Sigmoid colon (tissue), 7 donors: Measurements from ENCODE around the gene ELMO1. TPM values are rescaled to one million over a fixed set of nuclear protein-coding genes. Genes with fewer than 3 reads are reported as not detected.

Experiments
- DNase-seq: peaks from one replicate; pipeline ENCODE4 v3.0.0-alpha.2; 2019
- H3K27ac ChIP-seq, 4 donors: fragments of 200-600 bp; sonication (generic); one replicate each; pipeline ENCODE4 v1.5.1; 2016 to 2019; ENCODE audit warnings: mild to moderate bottlenecking in 1 of 4
- H3K27me3 ChIP-seq, 3 donors: fragments of 200-600 bp; sonication (generic); one replicate each; pipeline ENCODE4 v1.5.1; 2019; ENCODE audit warnings: mild to moderate bottlenecking in 1 of 3
- H3K36me3 ChIP-seq, 4 donors: fragments of 200-600 bp; sonication (generic); one replicate each; pipeline ENCODE4 v1.5.1; 2016 to 2019
- H3K4me1 ChIP-seq, 4 donors: fragments of 200-600 bp; sonication (generic); one replicate each; pipeline ENCODE4 v1.5.1; 2017 to 2019
- H3K4me3 ChIP-seq, 4 donors: fragments of 200-600 bp; sonication (generic); one replicate each; pipeline ENCODE4 v1.5.1; 2017 to 2019; ENCODE audit warnings: mild to moderate bottlenecking in 2 of 4, moderate library complexity in 1 of 4
- H3K9me3 ChIP-seq, 4 donors: fragments of 200-600 bp in 3 of 4; sonication (generic) in 3 of 4; one replicate each; pipeline versions ENCODE4 v1.5.1 to v1.6.1; 2013 to 2019
- CTCF ChIP-seq, 4 experiments: fragments of 450-650 bp in 3 of 4; fragments of 200-600 bp in 1 of 4; IDR thresholded peaks; one replicate each; pipeline ENCODE4 v1.5.1; 2016 to 2019; ENCODE audit warnings: antibody characterized with exemption in 4 of 4, mild to moderate bottlenecking in 3 of 4, moderate library complexity in 2 of 4
- EP300 ChIP-seq, 4 donors: sonication (generic); formaldehyde crosslinking; IDR thresholded peaks; one replicate each; pipeline ENCODE4 v1.6.1; 2017; ENCODE audit warnings: antibody characterized with exemption in 4 of 4
- POLR2A ChIP-seq, 2 donors: fragments of 450-650 bp; IDR thresholded peaks; one replicate each; pipeline ENCODE4 v1.6.1; 2016; ENCODE audit warnings: antibody characterized with exemption in 2 of 2, mild to moderate bottlenecking in 2 of 2, moderate library complexity in 2 of 2
- POLR2AphosphoS5 ChIP-seq, 4 donors: sonication (generic); formaldehyde crosslinking; IDR thresholded peaks; one replicate each; pipeline ENCODE4 v1.6.1; 2017; ENCODE audit warnings: antibody characterized with exemption in 4 of 4
- WGBS, 2 donors: extraction: QIAGEN DNeasy Blood & Tissue Kit; methylation state at CpG; one replicate each; pipeline ENCODE4 v1.1.7; 2013; 5-methylcytosine and 5-hydroxymethylcytosine counted together
- intact Hi-C: fragments of 100-400 bp; cut with DNase I; formaldehyde crosslinking; loops from one replicate; pipeline ENCODE4 v1.15.1; 2023
- polyA plus RNA-seq, 3 donors: library from polyadenylated mRNA; stranded (reverse); fragments of 200-250 nt; gene quantifications; one replicate each; pipeline ENCODE4 v1.2.3, GENCODE V29; 2013
- total RNA-seq, 4 donors: library from RNA; depleted of rRNA; stranded (reverse); fragments of >200 nt; gene quantifications; one replicate each; pipeline ENCODE4 v1.1.0, GENCODE V29; 2016
- donor health status: healthy with polysubstance abuse.
- donor health status: Bipolar disorder and iron deficiency.
- donor health status: healthy.

Gene ELMO1
- total and polyA plus RNA-seq, 7 donors = 2.3 to 63.1 (median 33.9) TPM

GRCh38 chr7:37338966-37339365, 109.7 kb downstream of the ELMO1 start:
- intact Hi-C loops = no loop called here
- 83 to 93% methylated on average over 1 of the region's 1 CpG for WGBS, 2 donors
- TF ChIP-seq EP300 (IDR thresholded peaks at IDR 0.05) (no peak), CTCF (IDR thresholded peaks at IDR 0.05) (no peak), POLR2AphosphoS5 (IDR thresholded peaks at IDR 0.05) (no peak), POLR2A (IDR thresholded peaks at IDR 0.05) (no peak)

GRCh38 chr7:37337522-37337921, 111.1 kb downstream of the ELMO1 start:
- Histone ChIP-seq H3K36me3 (no peaks in the 10 kb centered on the region), H3K4me1 (no peaks in the 10 kb centered on the region), H3K27me3 (no peaks in the 10 kb centered on the region), H3K9me3 (no peaks in the 10 kb centered on the region), H3K27ac (no peak overlapping the region), H3K4me3 (no peak overlapping the region)
- no peak for DNase-seq
- intact Hi-C loops = no loop called here
- TF ChIP-seq POLR2AphosphoS5 (IDR thresholded peaks at IDR 0.05) (no peak), CTCF (IDR thresholded peaks at IDR 0.05) (no peak), EP300 (IDR thresholded peaks at IDR 0.05) (no peak), POLR2A (IDR thresholded peaks at IDR 0.05) (no peak)
- 58 to 93% methylated on average over 1 of the region's 1 CpG for WGBS, 2 donors

More at GRCh38 chr7:37338966-37339365, 109.7 kb downstream of the ELMO1 start:
- no peak for DNase-seq
- no peaks in the 10 kb centered on the region for H3K4me1 ChIP-seq
- H3K36me3 ChIP-seq = no peaks in the 10 kb centered on the region
- H3K4me3 ChIP-seq = no peak overlapping the region
- no peak overlapping the region for H3K27ac ChIP-seq
- no peaks in the 10 kb centered on the region for H3K27me3 ChIP-seq
- H3K9me3 ChIP-seq = no peaks in the 10 kb centered on the region

- TF ChIP-seq POLR2AphosphoS5 (IDR thresholded peaks at IDR 0.05) = no peak
- no peak for TF ChIP-seq CTCF (IDR thresholded peaks at IDR 0.05)
- no peak for TF ChIP-seq EP300 (IDR thresholded peaks at IDR 0.05)
- no peak for TF ChIP-seq POLR2A (IDR thresholded peaks at IDR 0.05)
- Histone ChIP-seq H3K27me3 (no peaks in the 10 kb centered on the region), H3K27ac (no peak overlapping the region), H3K9me3 (no peaks in the 10 kb centered on the region), H3K36me3 (no peaks in the 10 kb centered on the region), H3K4me1 (no peaks in the 10 kb centered on the region), H3K4me3 (no peak overlapping the region)
- DNase-seq = no peak
- intact Hi-C loops = no loop called here
- WGBS, 2 donors = 55 to 90% methylated on average over 5 of the region's 5 CpGs
Observed at GRCh38 chr7:37336259-37336658, 112.4 kb downstream of the ELMO1 start.

- WGBS, 2 donors = 70 to 86% methylated on average over 1 of the region's 1 CpG
- intact Hi-C loops = no loop called here
- no peak for TF ChIP-seq EP300 (IDR thresholded peaks at IDR 0.05)
- no peak for TF ChIP-seq CTCF (IDR thresholded peaks at IDR 0.05)
- TF ChIP-seq POLR2A (IDR thresholded peaks at IDR 0.05) = no peak
- no peak for TF ChIP-seq POLR2AphosphoS5 (IDR thresholded peaks at IDR 0.05)
- no peaks in the 10 kb centered on the region for H3K36me3 ChIP-seq
- DNase-seq = no peak
- H3K9me3 ChIP-seq = no peaks in the 10 kb centered on the region
- H3K4me3 ChIP-seq = no peak overlapping the region
- H3K27me3 ChIP-seq = no peaks in the 10 kb centered on the region
- H3K4me1 ChIP-seq = no peaks in the 10 kb centered on the region
- H3K27ac ChIP-seq = peak overlapping the region in 1 of 4 donors; percentile 52
Observed at GRCh38 chr7:37333075-37333474, 115.6 kb downstream of the ELMO1 start.
